Sigmoid colon (tissue), 7 donors: Measurements from ENCODE around the gene HS3ST2. TPM values are rescaled to one million over a fixed set of nuclear protein-coding genes. Genes with fewer than 3 reads are reported as not detected.

Experiments used
- DNase-seq: peaks from one replicate; pipeline ENCODE4 v3.0.0-alpha.2; 2019
- H3K27ac ChIP-seq, 4 donors: fragments of 200-600 bp; sonication (generic); one replicate each; pipeline ENCODE4 v1.5.1; 2016 to 2019; ENCODE audit warnings: mild to moderate bottlenecking in 1 of 4
- H3K27me3 ChIP-seq, 3 donors: fragments of 200-600 bp; sonication (generic); one replicate each; pipeline ENCODE4 v1.5.1; 2019; ENCODE audit warnings: mild to moderate bottlenecking in 1 of 3
- H3K36me3 ChIP-seq, 4 donors: fragments of 200-600 bp; sonication (generic); one replicate each; pipeline ENCODE4 v1.5.1; 2016 to 2019
- H3K4me1 ChIP-seq, 4 donors: fragments of 200-600 bp; sonication (generic); one replicate each; pipeline ENCODE4 v1.5.1; 2017 to 2019
- H3K4me3 ChIP-seq, 4 donors: fragments of 200-600 bp; sonication (generic); one replicate each; pipeline ENCODE4 v1.5.1; 2017 to 2019; ENCODE audit warnings: mild to moderate bottlenecking in 2 of 4, moderate library complexity in 1 of 4
- H3K9me3 ChIP-seq, 4 donors: fragments of 200-600 bp in 3 of 4; sonication (generic) in 3 of 4; one replicate each; pipeline versions ENCODE4 v1.5.1 to v1.6.1; 2013 to 2019
- CTCF ChIP-seq, 4 experiments: fragments of 450-650 bp in 3 of 4; fragments of 200-600 bp in 1 of 4; IDR thresholded peaks; one replicate each; pipeline ENCODE4 v1.5.1; 2016 to 2019; ENCODE audit warnings: antibody characterized with exemption in 4 of 4, mild to moderate bottlenecking in 3 of 4, moderate library complexity in 2 of 4
- EP300 ChIP-seq, 4 donors: sonication (generic); formaldehyde crosslinking; IDR thresholded peaks; one replicate each; pipeline ENCODE4 v1.6.1; 2017; ENCODE audit warnings: antibody characterized with exemption in 4 of 4
- POLR2A ChIP-seq, 2 donors: fragments of 450-650 bp; IDR thresholded peaks; one replicate each; pipeline ENCODE4 v1.6.1; 2016; ENCODE audit warnings: antibody characterized with exemption in 2 of 2, mild to moderate bottlenecking in 2 of 2, moderate library complexity in 2 of 2
- POLR2AphosphoS5 ChIP-seq, 4 donors: sonication (generic); formaldehyde crosslinking; IDR thresholded peaks; one replicate each; pipeline ENCODE4 v1.6.1; 2017; ENCODE audit warnings: antibody characterized with exemption in 4 of 4
- WGBS, 2 donors: extraction: QIAGEN DNeasy Blood & Tissue Kit; methylation state at CpG; one replicate each; pipeline ENCODE4 v1.1.7; 2013; 5-methylcytosine and 5-hydroxymethylcytosine counted together
- intact Hi-C: fragments of 100-400 bp; cut with DNase I; formaldehyde crosslinking; loops from one replicate; pipeline ENCODE4 v1.15.1; 2023
- polyA plus RNA-seq, 3 donors: library from polyadenylated mRNA; stranded (reverse); fragments of 200-250 nt; gene quantifications; one replicate each; pipeline ENCODE4 v1.2.3, GENCODE V29; 2013
- total RNA-seq, 4 donors: library from RNA; depleted of rRNA; stranded (reverse); fragments of >200 nt; gene quantifications; one replicate each; pipeline ENCODE4 v1.1.0, GENCODE V29; 2016
- donor health status: healthy with polysubstance abuse.
- donor health status: Bipolar disorder and iron deficiency.
- donor health status: healthy.

HS3ST2 gene
- total and polyA plus RNA-seq, 7 donors, result 0.20 to 1.8 (median 0.62) TPM; not detected in 1

GRCh38 chr16:22847100-22847499, 33.1 kb downstream of the HS3ST2 start:
- TF ChIP-seq POLR2AphosphoS5 (IDR thresholded peaks at IDR 0.05) (no peak), EP300 (IDR thresholded peaks at IDR 0.05) (no peak), CTCF (IDR thresholded peaks at IDR 0.05) (no peak), POLR2A (IDR thresholded peaks at IDR 0.05) (no peak)
- Histone ChIP-seq H3K27ac (no peak overlapping the region), H3K4me3 (no peak overlapping the region), H3K36me3 (no peaks in the 10 kb centered on the region), H3K4me1 (no peaks in the 10 kb centered on the region), H3K9me3 (no peaks in the 10 kb centered on the region), H3K27me3 (peaks cover 0 to 4% (median 0%) of the 10 kb centered on the region in 3 donors)
- 66 to 74% methylated on average over 3 of the region's 3 CpGs for WGBS, 2 donors
- no peak for DNase-seq
- intact Hi-C loops, result no loop called here

- no peak overlapping the region for H3K4me3 ChIP-seq
- H3K9me3 ChIP-seq, result no peaks in the 10 kb centered on the region
- no peaks in the 10 kb centered on the region for H3K4me1 ChIP-seq
- no peak for DNase-seq
- H3K36me3 ChIP-seq, result no peaks in the 10 kb centered on the region
- no peak overlapping the region for H3K27ac ChIP-seq
- intact Hi-C loops, result no loop called here
- no peak for TF ChIP-seq POLR2A (IDR thresholded peaks at IDR 0.05)
- TF ChIP-seq POLR2AphosphoS5 (IDR thresholded peaks at IDR 0.05), result no peak
- TF ChIP-seq CTCF (IDR thresholded peaks at IDR 0.05), result no peak
- no peak for TF ChIP-seq EP300 (IDR thresholded peaks at IDR 0.05)
- 92 to 97% methylated on average over 2 of the region's 2 CpGs for WGBS, 2 donors
- H3K27me3 ChIP-seq, result peaks cover 0 to 4% (median 0%) of the 10 kb centered on the region in 3 donors
Measured at GRCh38 chr16:22847690-22848089, 33.7 kb downstream of the HS3ST2 start.

GRCh38 chr16:22848451-22848850, 34.5 kb downstream of the HS3ST2 start:
- no peaks in the 10 kb centered on the region for H3K4me1 ChIP-seq
- H3K27ac ChIP-seq, result no peak overlapping the region
- no peak overlapping the region for H3K4me3 ChIP-seq
- no peak for DNase-seq
- H3K27me3 ChIP-seq, result no peaks in the 10 kb centered on the region
- H3K9me3 ChIP-seq, result no peaks in the 10 kb centered on the region
- H3K36me3 ChIP-seq, result no peaks in the 10 kb centered on the region
- intact Hi-C loops, result no loop called here
- no peak for TF ChIP-seq CTCF (IDR thresholded peaks at IDR 0.05)
- TF ChIP-seq POLR2AphosphoS5 (IDR thresholded peaks at IDR 0.05), result no peak
- TF ChIP-seq EP300 (IDR thresholded peaks at IDR 0.05), result no peak
- TF ChIP-seq POLR2A (IDR thresholded peaks at IDR 0.05), result no peak
- 43 to 50% methylated on average over 4 of the region's 4 CpGs for WGBS, 2 donors

- H3K4me1 ChIP-seq, result no peaks in the 10 kb centered on the region
- intact Hi-C loops, result no loop called here
- no peaks in the 10 kb centered on the region for H3K9me3 ChIP-seq
- TF ChIP-seq EP300 (IDR thresholded peaks at IDR 0.05) (no peak), POLR2AphosphoS5 (IDR thresholded peaks at IDR 0.05) (no peak), CTCF (IDR thresholded peaks at IDR 0.05) (no peak), POLR2A (IDR thresholded peaks at IDR 0.05) (no peak)
- H3K4me3 ChIP-seq, result no peak overlapping the region
- H3K27ac ChIP-seq, result no peak overlapping the region
- H3K36me3 ChIP-seq, result no peaks in the 10 kb centered on the region
- DNase-seq, result no peak
- H3K27me3 ChIP-seq, result no peaks in the 10 kb centered on the region
- 91 to 93% methylated on average over 2 of the region's 2 CpGs for WGBS, 2 donors
Measured at GRCh38 chr16:22849517-22849916, 35.6 kb downstream of the HS3ST2 start.

- Histone ChIP-seq H3K27me3 (no peaks in the 10 kb centered on the region), H3K4me3 (no peak overlapping the region), H3K9me3 (no peaks in the 10 kb centered on the region), H3K36me3 (no peaks in the 10 kb centered on the region), H3K27ac (no peak overlapping the region), H3K4me1 (no peaks in the 10 kb centered on the region)
- 45 to 64% methylated on average over 2 of the region's 2 CpGs for WGBS, 2 donors
- TF ChIP-seq EP300 (IDR thresholded peaks at IDR 0.05), result no peak
- no peak for TF ChIP-seq POLR2AphosphoS5 (IDR thresholded peaks at IDR 0.05)
- no peak for TF ChIP-seq POLR2A (IDR thresholded peaks at IDR 0.05)
- no peak for TF ChIP-seq CTCF (IDR thresholded peaks at IDR 0.05)
- DNase-seq, result no peak
- intact Hi-C loops, result no loop called here
Measured at GRCh38 chr16:22855231-22855630, 41.3 kb downstream of the HS3ST2 start.
